Ramos (cell line): ENCODE results near the gene VPS33A.

ENCODE experiments used
- in situ Hi-C: fragments of 300-500 bp; cut with MboI; formaldehyde crosslinking; loops from one replicate; pipeline ENCODE4 v1.14.3; 2022; ENCODE audit warnings: low sequenced_read_pairs; ENCODE audit not compliant: unreplicated experiment

The VPS33A gene

DNA sequence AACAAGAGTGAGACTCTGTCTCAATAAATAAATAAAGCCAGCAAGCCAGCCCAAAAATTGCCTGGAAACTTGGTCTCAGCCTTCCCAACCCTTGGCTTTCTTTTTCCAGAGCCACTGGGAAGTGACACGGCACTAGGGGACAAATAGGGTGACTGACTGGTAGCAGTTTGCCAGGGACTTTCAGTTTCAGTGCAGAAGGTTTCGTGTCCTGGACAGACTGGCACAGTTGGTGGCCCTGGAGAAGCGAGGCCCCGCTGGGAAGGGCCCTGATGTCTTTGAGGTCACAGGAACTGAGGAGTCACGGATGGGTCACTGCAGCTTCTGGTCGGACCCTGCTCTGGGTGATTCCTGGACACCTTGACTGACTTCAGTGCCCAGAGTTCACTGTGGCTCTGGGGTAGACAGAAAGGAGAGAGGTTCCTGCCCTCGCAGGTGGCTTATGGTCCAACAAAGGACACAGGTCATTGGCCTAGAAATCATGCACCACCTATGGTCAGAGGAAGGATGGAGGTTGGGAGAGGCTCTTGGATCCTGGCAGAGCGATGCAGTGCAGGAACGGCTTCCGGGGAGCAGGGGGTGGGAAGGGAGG is 80.7 kb downstream of the VPS33A start:
- in situ Hi-C loops: no loop called here

DNA sequence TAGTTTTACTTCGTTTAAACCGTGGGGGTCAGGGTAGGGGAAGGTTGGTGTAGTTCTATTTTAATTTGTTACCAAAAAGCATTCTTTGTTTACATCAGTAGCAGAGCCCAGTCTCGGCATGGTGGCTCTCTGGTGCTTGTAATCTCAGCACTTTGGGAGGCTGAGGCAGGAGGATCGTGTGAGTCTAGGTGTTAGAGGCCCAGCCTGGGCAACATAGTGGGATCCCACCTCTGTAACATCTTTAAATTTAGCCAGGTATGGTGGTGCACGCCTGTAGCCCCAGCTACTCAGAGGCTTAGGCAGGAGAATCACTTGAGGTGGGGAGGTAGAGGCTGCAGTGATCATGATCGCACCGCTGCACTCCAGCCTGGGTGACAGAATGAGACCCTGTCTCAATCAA is 81.2 kb downstream of the VPS33A start:
- in situ Hi-C loops: no loop called here

DNA sequence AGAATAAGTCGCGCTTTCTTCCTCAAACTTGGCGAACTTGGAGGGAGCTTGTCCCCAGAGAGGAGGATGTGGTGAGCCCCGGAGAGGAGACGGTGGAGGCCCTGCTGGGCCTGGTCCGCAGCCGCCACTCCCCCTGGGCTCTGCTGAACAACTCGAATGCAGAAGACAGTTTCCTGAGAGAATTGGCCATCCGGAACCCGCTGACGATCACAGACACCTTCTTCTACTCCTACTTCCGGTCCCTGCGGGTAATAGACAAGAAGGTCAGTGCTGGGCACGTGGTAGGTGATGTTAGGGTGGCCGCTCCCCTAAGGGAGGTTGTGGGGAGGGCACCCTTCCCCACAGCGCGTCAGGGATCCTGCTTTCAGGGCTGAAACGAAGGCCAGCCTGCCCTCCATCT is 81.8 kb downstream of the VPS33A start:
- in situ Hi-C loops: no loop called here

GRCh38 chr12:122183588-122183940 is 82.7 kb downstream of the VPS33A start:
- in situ Hi-C loops: no loop called here

GRCh38 chr12:122182887-122183587 is 83.3 kb downstream of the VPS33A start, which contains the start of gene LRRC43:
TSS of gene LRRC43 (plus strand) at chr12:122183123. CDS start at chr12:122183145, 22 bp downstream.
- in situ Hi-C loops: no loop called here
